ENCODE results near the gene TRAF6. TPM values are rescaled to one million over a fixed set of nuclear protein-coding genes. Genes with fewer than 3 reads are reported as not detected.

The TRAF6 gene
- total RNA-seq, 2 donors from 2014 or later: 10.0 to 11.4 TPM

GRCh38 chr11:36534276-36534840, 24.3 kb upstream of the TRAF6 start:
- WGBS, 2 experiments (ENCODE audit: insufficient coverage in 1 of 2, insufficient read length in 1 of 2): 82 to 100% methylated on average over 1 to 2 of the region's 3 CpGs
- H3K9me3 ChIP-seq (ENCODE audit: control insufficient read depth, low read length): no peaks in the 10 kb centered on the region
- TF ChIP-seq CTCF (conservative IDR thresholded peaks at IDR 0.05): no peak

GRCh38 chr11:36532941-36533601, 23.0 kb upstream of the TRAF6 start:
- no peak overlapping the region for H3K4me3 Mint-ChIP-seq
- no peak overlapping the region for H3K27ac Mint-ChIP-seq
- H3K36me3 Mint-ChIP-seq (ENCODE audit: low read depth): no peaks in the 10 kb centered on the region
- Histone ChIP-seq H3K4me3 (ENCODE audit: low read length) (no peak overlapping the region), H3K27me3 (ENCODE audit: control insufficient read depth, insufficient read depth, low read length, poor library complexity, severe bottlenecking) (no peaks in the 10 kb centered on the region), H3K27ac (ENCODE audit: low read depth, low read length) (no peak overlapping the region), H3K4me1 (ENCODE audit: control insufficient read depth, insufficient read depth, low read length) (no peaks in the 10 kb centered on the region), H3K36me3 (ENCODE audit: control insufficient read depth, insufficient read depth, low read length) (no peaks in the 10 kb centered on the region), H3K9me3 (ENCODE audit: control insufficient read depth, low read length) (no peaks in the 10 kb centered on the region), H3K9ac (ENCODE audit: extremely low read depth, low read length, poor library complexity, severe bottlenecking) (no peak overlapping the region)
- no peak for TF ChIP-seq CTCF (conservative IDR thresholded peaks at IDR 0.05)
- H3K27me3 Mint-ChIP-seq (ENCODE audit: insufficient read depth): peaks cover 10% of the 10 kb centered on the region
- 74 to 75% methylated on average over 7 to 8 of the region's 8 CpGs for WGBS, 2 experiments (ENCODE audit: insufficient coverage in 1 of 2, insufficient read length in 1 of 2)
- H3K9me3 Mint-ChIP-seq: no peaks in the 10 kb centered on the region
- H3K4me1 Mint-ChIP-seq: no peaks in the 10 kb centered on the region
- no peak for DNase-seq

More at GRCh38 chr11:36534276-36534840, 24.3 kb upstream of the TRAF6 start:
- Mint-ChIP-seq H3K27ac (no peak overlapping the region), H3K27me3 (ENCODE audit: insufficient read depth) (peaks cover 2% of the 10 kb centered on the region), H3K36me3 (ENCODE audit: low read depth) (no peaks in the 10 kb centered on the region), H3K9me3 (no peaks in the 10 kb centered on the region), H3K4me3 (no peak overlapping the region), H3K4me1 (no peaks in the 10 kb centered on the region)
- Histone ChIP-seq H3K9ac (ENCODE audit: extremely low read depth, low read length, poor library complexity, severe bottlenecking) (no peak overlapping the region), H3K4me3 (ENCODE audit: low read length) (no peak overlapping the region), H3K4me1 (ENCODE audit: control insufficient read depth, insufficient read depth, low read length) (no peaks in the 10 kb centered on the region), H3K36me3 (ENCODE audit: control insufficient read depth, insufficient read depth, low read length) (no peaks in the 10 kb centered on the region), H3K27ac (ENCODE audit: low read depth, low read length) (no peak overlapping the region), H3K27me3 (ENCODE audit: control insufficient read depth, insufficient read depth, low read length, poor library complexity, severe bottlenecking) (no peaks in the 10 kb centered on the region)
- DNase-seq: no peak

GRCh38 chr11:36530840-36531239, 20.8 kb upstream of the TRAF6 start:
- H3K4me1 ChIP-seq (ENCODE audit: control insufficient read depth, insufficient read depth, low read length): no peaks in the 10 kb centered on the region

More at GRCh38 chr11:36530840-36531239, 20.8 kb upstream of the TRAF6 start:
- no peak overlapping the region for H3K27ac ChIP-seq (ENCODE audit: low read depth, low read length)
- H3K9me3 Mint-ChIP-seq: peaks cover 11% of the 10 kb centered on the region
- no peaks in the 10 kb centered on the region for H3K36me3 ChIP-seq (ENCODE audit: control insufficient read depth, insufficient read depth, low read length)
- H3K27me3 ChIP-seq (ENCODE audit: control insufficient read depth, insufficient read depth, low read length, poor library complexity, severe bottlenecking): no peaks in the 10 kb centered on the region
- H3K4me3 Mint-ChIP-seq: no peak overlapping the region
- peaks cover 13% of the 10 kb centered on the region for H3K27me3 Mint-ChIP-seq (ENCODE audit: insufficient read depth)
- H3K36me3 Mint-ChIP-seq (ENCODE audit: low read depth): no peaks in the 10 kb centered on the region
- H3K9ac ChIP-seq (ENCODE audit: extremely low read depth, low read length, poor library complexity, severe bottlenecking): no peak overlapping the region
- TF ChIP-seq CTCF (conservative IDR thresholded peaks at IDR 0.05): no peak
- no peak overlapping the region for H3K27ac Mint-ChIP-seq
- no peak overlapping the region for H3K4me3 ChIP-seq (ENCODE audit: low read length)
- no peaks in the 10 kb centered on the region for H3K9me3 ChIP-seq (ENCODE audit: control insufficient read depth, low read length)
- DNase-seq: no peak
- no peaks in the 10 kb centered on the region for H3K4me1 Mint-ChIP-seq
